H9 (cell line): ENCODE data around the gene CRB3. TPM values are rescaled to one million over a fixed set of nuclear protein-coding genes. Genes with fewer than 3 reads are reported as not detected.

Experiments used
- DNase-seq: peaks from one replicate; pipeline ENCODE4 v3.0.0-alpha.2; 2017
- H2AFZ ChIP-seq: one replicate; pipeline ENCODE4 v1.6.1; 2013; ENCODE audit warnings: mild to moderate bottlenecking, low read length, control low read depth, moderate library complexity
- H2AK5ac ChIP-seq: 2 replicates; pipeline ENCODE4 v1.6.1; 2013; ENCODE audit warnings: low read length, control low read depth, mixed read lengths; ENCODE audit not compliant: insufficient read length
- H2BK120ac ChIP-seq: one replicate; pipeline ENCODE4 v1.6.1; 2013; ENCODE audit warnings: low read depth, mild to moderate bottlenecking, low read length, control low read depth, inconsistent platforms; ENCODE audit not compliant: poor library complexity, severe bottlenecking
- H2BK12ac ChIP-seq: 2 replicates; pipeline ENCODE4 v1.6.1; 2013; ENCODE audit warnings: low read length, control low read depth, mixed read lengths, low read depth; ENCODE audit not compliant: insufficient read length
- H2BK15ac ChIP-seq: 2 replicates; pipeline ENCODE4 v1.6.1; 2013; ENCODE audit warnings: low read depth, low read length, control low read depth
- H2BK20ac ChIP-seq: one replicate; pipeline ENCODE4 v1.6.1; 2013; ENCODE audit warnings: low read depth, mild to moderate bottlenecking, low read length, control low read depth, inconsistent platforms; ENCODE audit not compliant: poor library complexity, severe bottlenecking
- H2BK5ac ChIP-seq: 2 replicates; pipeline ENCODE4 v1.6.1; 2013; ENCODE audit warnings: low read length, control low read depth, mixed read lengths; ENCODE audit not compliant: insufficient read length
- H3K14ac ChIP-seq: 2 replicates; pipeline ENCODE4 v1.6.1; 2013; ENCODE audit warnings: low read length, control low read depth; ENCODE audit not compliant: insufficient read depth
- H3K18ac ChIP-seq: 2 replicates; pipeline ENCODE4 v1.6.1; 2013; ENCODE audit warnings: low read depth, mild to moderate bottlenecking, mixed read lengths, low read length, control low read depth; ENCODE audit not compliant: insufficient read length
- H3K23ac ChIP-seq: 2 replicates; pipeline ENCODE4 v1.6.1; 2013; ENCODE audit warnings: low read length, control low read depth, mixed read lengths, low read depth; ENCODE audit not compliant: insufficient read length
- H3K23me2 ChIP-seq: 2 replicates; pipeline ENCODE4 v1.6.1; 2013; ENCODE audit warnings: low read depth, mild to moderate bottlenecking, mixed read lengths, low read length, control low read depth; ENCODE audit not compliant: insufficient read length, poor library complexity, severe bottlenecking
- H3K27ac ChIP-seq: 2 replicates; pipeline ENCODE4 v1.5.1; 2013; ENCODE audit warnings: low read length, control low read depth, mixed read lengths, low read depth; ENCODE audit not compliant: insufficient read length
- H3K27me3 ChIP-seq: 2 replicates; pipeline ENCODE4 v1.6.1; 2013; ENCODE audit warnings: low read length, control low read depth, inconsistent platforms; ENCODE audit not compliant: insufficient read depth
- H3K4ac ChIP-seq: 2 replicates; pipeline ENCODE4 v1.6.1; 2013; ENCODE audit warnings: low read depth, mild to moderate bottlenecking, control low read depth, inconsistent platforms, low read length, moderate library complexity
- H3K4me1 ChIP-seq: 2 replicates; pipeline ENCODE4 v1.6.1; 2013; ENCODE audit warnings: low read length, control low read depth, inconsistent platforms; ENCODE audit not compliant: insufficient read depth
- H3K4me2 ChIP-seq: 2 replicates; pipeline ENCODE4 v1.6.1; 2013; ENCODE audit warnings: low read length, control low read depth, mixed read lengths; ENCODE audit not compliant: insufficient read length, insufficient read depth
- H3K56ac ChIP-seq: 2 replicates; pipeline ENCODE4 v1.6.1; 2013; ENCODE audit warnings: low read depth, mild to moderate bottlenecking, mixed read lengths, low read length, control low read depth; ENCODE audit not compliant: insufficient read length
- H3K79me1 ChIP-seq: 2 replicates; pipeline ENCODE4 v1.6.1; 2013; ENCODE audit warnings: low read depth, mild to moderate bottlenecking, moderate library complexity, low read length, control low read depth, inconsistent platforms; ENCODE audit not compliant: insufficient read depth, poor library complexity, severe bottlenecking
- H3K79me2 ChIP-seq: 2 replicates; pipeline ENCODE4 v1.6.1; 2013; ENCODE audit warnings: low read length, control low read depth, inconsistent platforms; ENCODE audit not compliant: insufficient read depth
- H3K9ac ChIP-seq: 2 replicates; pipeline ENCODE4 v1.6.1; 2013; ENCODE audit warnings: low read length, control low read depth, mixed read lengths; ENCODE audit not compliant: insufficient read length; ENCODE audit errors: extremely low read depth
- H3K9me3 ChIP-seq: one replicate; pipeline ENCODE4 v1.6.1; 2013; ENCODE audit warnings: low read depth, low read length, inconsistent platforms; ENCODE audit not compliant: control insufficient read depth
- H3T11ph ChIP-seq: one replicate; pipeline ENCODE4 v1.6.1; 2013; ENCODE audit warnings: mild to moderate bottlenecking, low read length, control low read depth, inconsistent platforms
- H4K20me1 ChIP-seq: one replicate; pipeline ENCODE4 v1.6.1; 2013; ENCODE audit not compliant: control insufficient read depth, insufficient read length, insufficient read depth
- H4K5ac ChIP-seq: 2 replicates; pipeline ENCODE4 v1.6.1; 2013; ENCODE audit warnings: low read depth, mild to moderate bottlenecking, mixed read lengths, low read length, control low read depth; ENCODE audit not compliant: insufficient read length
- H4K8ac ChIP-seq: replicated peaks from 2 replicates; pipeline ENCODE4 v1.6.1; 2013; ENCODE audit warnings: low read length, control low read depth, mixed read lengths, low read depth; ENCODE audit not compliant: insufficient read length
- H4K91ac ChIP-seq: 2 replicates; pipeline ENCODE4 v1.6.1; 2013; ENCODE audit warnings: low read depth, mild to moderate bottlenecking, moderate library complexity, mixed read lengths, low read length, control low read depth; ENCODE audit not compliant: insufficient read length
- H3K27ac Mint-ChIP-seq, 3 experiments: 2 replicates in 2 of 3; 3 replicates in 1 of 3; pipeline ENCODE4 v1.8.0; 2020 to 2021; ENCODE audit warnings: mixed read lengths in 3 of 3, mild to moderate bottlenecking in 1 of 3, moderate library complexity in 1 of 3
- H3K27me3 Mint-ChIP-seq: 2 replicates; pipeline ENCODE4 v1.8.0; 2021; ENCODE audit warnings: low read depth, mild to moderate bottlenecking, moderate library complexity, mixed read lengths
- H3K36me3 Mint-ChIP-seq, 3 experiments: 2 replicates in 2 of 3; 3 replicates in 1 of 3; pipeline ENCODE4 v1.8.0; 2020 to 2021; ENCODE audit warnings: low read depth in 3 of 3, mixed read lengths in 3 of 3; ENCODE audit not compliant: insufficient read depth in 1 of 3
- H3K4me1 Mint-ChIP-seq, 2 experiments: 2 replicates each; pipeline ENCODE4 v1.8.0; 2020; ENCODE audit warnings: mixed read lengths in 2 of 2
- H3K4me3 Mint-ChIP-seq, 2 experiments: 2 replicates in 1 of 2; 3 replicates in 1 of 2; pipeline ENCODE4 v1.8.0; 2020 to 2021; ENCODE audit warnings: mild to moderate bottlenecking in 2 of 2, mixed read lengths in 2 of 2, moderate library complexity in 1 of 2
- H3K9me3 Mint-ChIP-seq, 2 experiments: 2 replicates in 1 of 2; 3 replicates in 1 of 2; pipeline ENCODE4 v1.8.0; 2020; ENCODE audit warnings: mild to moderate bottlenecking in 2 of 2, mixed read lengths in 2 of 2, moderate library complexity in 1 of 2
- CTCF ChIP-seq: fragments of 200-600 bp; sonication (generic); conservative IDR thresholded peaks from 3 replicates; pipeline ENCODE4 v1.8.0; 2021; ENCODE audit warnings: antibody characterized with exemption, mild to moderate bottlenecking
- WGBS: extraction: QIAGEN DNeasy Blood & Tissue Kit; methylation state at CpG from one replicate; pipeline ENCODE4 v1.1.7; 2013; ENCODE audit warnings: missing lambda C conversion rate, low lambda C conversion rate, mixed read lengths; ENCODE audit not compliant: insufficient read length; ENCODE audit errors: extremely low coverage; 5-methylcytosine and 5-hydroxymethylcytosine counted together
- total RNA-seq: library from RNA; stranded (reverse); gene quantifications from 2 replicates; pipeline ENCODE4 v1.2.1, GENCODE V29; 2021

CRB3 gene
- total RNA-seq, 1 experiment from 2014 or later, result 32.1 TPM

GRCh38 chr19:6476896-6477431 lies 12.9 kb downstream of the CRB3 start:
- Histone ChIP-seq H3K9ac (no peak overlapping the region), H2BK20ac (no peak overlapping the region), H3K4me2 (peak overlapping the region; percentile 46), H3K23ac (no peak overlapping the region), H3K27me3 (no peaks in the 10 kb centered on the region; the same call in 1 of the 2 replicates), H3K23me2 (peaks cover 13% of the 10 kb centered on the region), H4K20me1 (no peaks in the 10 kb centered on the region), H2BK5ac (no peak overlapping the region), H3K79me2 (no peaks in the 10 kb centered on the region), H4K91ac (no peak overlapping the region), H3T11ph (no peak overlapping the region), H2AK5ac (no peak overlapping the region), H2BK15ac (peak overlapping the region; percentile 26; the same call in 1 of the 2 replicates), H2BK12ac (no peak overlapping the region), H2BK120ac (no peak overlapping the region), H3K14ac (no peak overlapping the region), H3K27ac (no peak overlapping the region), H3K18ac (no peak overlapping the region), H2AFZ (no peak overlapping the region), H3K9me3 (no peaks in the 10 kb centered on the region), H4K8ac (no peak overlapping the region), H3K4me1 (no peaks in the 10 kb centered on the region), H4K5ac (no peak overlapping the region), H3K4ac (no peak overlapping the region), H3K79me1 (no peaks in the 10 kb centered on the region), H3K56ac (no peak overlapping the region)
- peak overlapping the region; percentile 69 to 88 for H3K4me3 Mint-ChIP-seq
- no peaks in the 10 kb centered on the region for H3K36me3 Mint-ChIP-seq
- H3K4me1 Mint-ChIP-seq, result peaks cover 8 to 14% of the 10 kb centered on the region in 2 experiments
- no CpG with 5 or more reads among the region's 29 CpGs for WGBS
- TF ChIP-seq CTCF, result no peak
- no peaks in the 10 kb centered on the region for H3K9me3 Mint-ChIP-seq
- DNase-seq, result no peak
- H3K27ac Mint-ChIP-seq, result no peak overlapping the region
- H3K27me3 Mint-ChIP-seq, result peaks cover 19% of the 10 kb centered on the region
